CD4-positive, alpha-beta T cell treated with Interleukin-4 for 1 hour (primary cell): ENCODE data around the gene MYO7B.
A peak's percentile ranks its signal among the peaks of the same experiment; 100 is the strongest.

Experiments
- DNase-seq, 2 donors: peaks; one replicate each; pipeline ENCODE4 v3.0.0-alpha.2; 2020 to 2022

MYO7B gene

GRCh38 chr2:127640082-127641072 lies 104.9 kb downstream of the MYO7B start:
- peak in 1 of 2 donors; percentile 51 for DNase-seq

- DNase-seq = no peak
Observed at GRCh38 chr2:127641133-127641532, 105.7 kb downstream of the MYO7B start.

GRCh38 chr2:127641846-127642507 lies 106.5 kb downstream of the MYO7B start:
- peak; percentile 39 to 54 for DNase-seq

- no peak for DNase-seq
Observed at GRCh38 chr2:127642706-127643438, 107.4 kb downstream of the MYO7B start.

- no peak for DNase-seq
Observed at GRCh38 chr2:127643439-127644065, 108.1 kb downstream of the MYO7B start.

- no peak for DNase-seq
Observed at GRCh38 chr2:127644066-127645025, 108.9 kb downstream of the MYO7B start.

- no peak for DNase-seq
Observed at GRCh38 chr2:127645026-127645394, 109.5 kb downstream of the MYO7B start.

GRCh38 chr2:127645395-127646291 lies 110.2 kb downstream of the MYO7B start, which contains the start of gene GPR17:
Gene GPR17, plus strand, starts transcription at chr2:127646153. Its CDS starts 4,583 bp downstream, at chr2:127650736.
- DNase-seq = no peak

GRCh38 chr2:127646487-127647241 lies 111.2 kb downstream of the MYO7B start:
- no peak for DNase-seq

- no peak for DNase-seq
Observed at GRCh38 chr2:127647242-127648190, 112.0 kb downstream of the MYO7B start.

- no peak for DNase-seq
Observed at GRCh38 chr2:127648321-127648720, 112.8 kb downstream of the MYO7B start.

- DNase-seq = no peak
Observed at GRCh38 chr2:127649100-127649611, 113.7 kb downstream of the MYO7B start.

- peak; percentile 79 to 80 for DNase-seq
Observed at GRCh38 chr2:127649684-127650040, 114.2 kb downstream of the MYO7B start.

- DNase-seq = no peak
Observed at GRCh38 chr2:127650041-127650784, 114.7 kb downstream of the MYO7B start.

GRCh38 chr2:127650785-127651380 lies 115.4 kb downstream of the MYO7B start:
- no peak for DNase-seq

GRCh38 chr2:127651381-127651809 lies 115.9 kb downstream of the MYO7B start:
- DNase-seq = no peak

GRCh38 chr2:127651971-127652550 lies 116.6 kb downstream of the MYO7B start:
- DNase-seq = no peak
